Muscle layer of duodenum (tissue), 2 donors: Measurements from ENCODE around the gene CD274.
"Not testable (repeated sequence)": the region's sequence is repeated elsewhere in the genome, so short reads cannot be mapped to it uniquely, and the experiment has no call there.

Experiments used
- H3K27ac ChIP-seq: one replicate; pipeline ENCODE4 v1.7.0; 2013; ENCODE audit warnings: mild to moderate bottlenecking, low read length
- H3K27me3 ChIP-seq: one replicate; pipeline ENCODE4 v1.7.0; 2013; ENCODE audit warnings: low read depth, mild to moderate bottlenecking, control low read depth, low read length
- H3K36me3 ChIP-seq, 2 donors: one replicate each; pipeline ENCODE4 v1.7.0; 2013; ENCODE audit warnings: low read length in 2 of 2, control low read depth in 1 of 2, mild to moderate bottlenecking in 1 of 2; ENCODE audit not compliant: insufficient read depth in 2 of 2, control insufficient read depth in 1 of 2
- H3K4me1 ChIP-seq, 2 donors: one replicate each; pipeline ENCODE4 v1.7.0; 2013; ENCODE audit warnings: low read length in 2 of 2, mild to moderate bottlenecking in 2 of 2, control low read depth in 1 of 2, moderate library complexity in 1 of 2; ENCODE audit not compliant: insufficient read depth in 2 of 2, control insufficient read depth in 1 of 2
- H3K4me3 ChIP-seq, 2 donors: one replicate each; pipeline ENCODE4 v1.7.0; 2013; ENCODE audit warnings: low read length in 2 of 2, low read depth in 1 of 2, mild to moderate bottlenecking in 1 of 2
- H3K9me3 ChIP-seq, 2 donors: one replicate each; pipeline ENCODE4 v1.7.0; 2013; ENCODE audit warnings: low read length in 2 of 2, control low read depth in 1 of 2, mild to moderate bottlenecking in 1 of 2; ENCODE audit not compliant: control insufficient read depth in 1 of 2
- donor health status: healthy.

The CD274 gene

GRCh38 chr9:5486988-5487387, 36.6 kb downstream of the CD274 start:
- Histone ChIP-seq H3K27me3 (no peaks in the 10 kb centered on the region), H3K4me3 (no peak overlapping the region), H3K4me1 (no peaks in the 10 kb centered on the region), H3K27ac (no peak overlapping the region), H3K9me3 (no peaks in the 10 kb centered on the region), H3K36me3 (no peaks in the 10 kb centered on the region)

GRCh38 chr9:5488221-5489008, 38.1 kb downstream of the CD274 start:
- H3K36me3 ChIP-seq: no peaks in the 10 kb centered on the region
- H3K4me3 ChIP-seq: no peak overlapping the region
- no peak overlapping the region for H3K27ac ChIP-seq
- H3K4me1 ChIP-seq: no peaks in the 10 kb centered on the region
- no peaks in the 10 kb centered on the region for H3K9me3 ChIP-seq
- no peaks in the 10 kb centered on the region for H3K27me3 ChIP-seq

DNA sequence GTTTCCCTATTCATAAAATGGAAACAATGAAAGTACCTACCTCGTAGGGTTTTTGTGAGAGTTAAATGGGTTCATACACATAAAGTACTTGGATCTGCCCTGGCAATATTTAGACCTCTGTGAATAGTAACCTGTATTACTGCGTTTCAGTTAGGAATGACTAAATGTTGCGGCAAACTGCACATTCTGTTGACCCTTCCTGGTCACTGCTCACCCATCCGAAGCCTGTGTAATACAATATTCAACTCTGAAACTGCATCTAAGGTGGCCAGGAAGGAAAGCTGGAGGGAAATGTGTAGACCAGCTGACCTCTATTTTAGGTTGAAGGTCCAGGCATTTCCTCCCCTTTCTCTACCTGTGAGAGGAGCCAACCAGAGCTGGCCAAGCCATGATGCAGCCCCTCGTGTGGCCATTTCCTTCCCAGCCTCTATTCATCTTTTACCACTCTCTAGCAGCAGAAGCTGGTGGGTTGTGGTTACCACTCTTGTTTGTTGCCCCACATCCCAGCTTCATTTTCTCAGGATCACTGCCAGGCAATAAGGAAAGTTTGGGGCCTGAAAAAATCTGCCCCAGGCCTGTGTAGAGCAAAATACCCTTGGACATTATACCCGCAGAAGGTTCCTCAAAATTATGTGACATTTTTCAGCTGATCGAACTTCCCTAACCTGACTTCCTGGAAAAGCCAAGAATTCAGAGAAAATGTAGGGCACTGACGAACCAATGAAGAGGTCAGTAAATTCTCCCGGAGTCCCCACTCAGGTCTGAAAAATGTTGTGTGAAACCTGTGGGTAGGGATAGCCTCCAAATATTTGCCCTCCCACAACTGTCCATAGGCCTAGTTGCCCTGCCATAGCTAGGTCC, 39.5 kb downstream of the CD274 start:
- Histone ChIP-seq H3K9me3 (no peaks in the 10 kb centered on the region), H3K4me3 (no peak overlapping the region), H3K27me3 (no peaks in the 10 kb centered on the region), H3K36me3 (no peaks in the 10 kb centered on the region), H3K27ac (no peak overlapping the region), H3K4me1 (no peaks in the 10 kb centered on the region)

DNA sequence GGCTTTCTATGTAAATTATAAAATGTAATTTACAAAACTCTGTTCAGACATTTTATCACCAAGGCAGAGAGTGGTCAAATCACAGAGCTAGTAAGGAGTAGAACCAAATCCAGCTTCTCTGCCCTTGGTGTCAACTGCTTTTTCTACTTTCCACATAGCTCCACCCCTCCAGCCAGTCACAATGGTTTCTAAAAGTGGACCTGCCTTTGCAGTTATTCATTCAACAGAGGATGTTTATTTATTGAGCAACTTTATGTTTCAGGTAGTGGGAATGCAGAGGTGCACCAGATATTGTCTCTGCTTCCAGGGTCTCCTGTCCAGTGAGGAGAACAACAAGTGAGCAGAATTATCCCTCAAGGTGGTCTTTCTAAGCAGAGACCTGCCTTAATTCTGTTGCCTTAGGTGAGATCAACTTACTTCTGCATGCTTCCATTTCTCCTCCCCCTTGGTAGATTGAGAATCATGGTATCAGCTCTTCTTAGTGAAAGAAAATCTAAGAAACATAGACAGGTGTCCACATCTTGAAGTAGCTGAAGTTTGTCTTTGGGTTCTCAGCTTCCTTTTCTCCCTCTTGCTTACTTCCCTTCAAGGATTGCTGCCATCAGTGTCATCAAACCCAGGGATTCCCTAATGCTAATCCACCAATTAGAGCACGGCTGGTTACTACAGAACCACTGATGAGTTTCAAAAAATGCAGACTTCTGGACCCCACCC, 42.8 kb downstream of the CD274 start:
- no peak overlapping the region for H3K27ac ChIP-seq
- no peaks in the 10 kb centered on the region for H3K4me1 ChIP-seq
- H3K36me3 ChIP-seq: no peaks in the 10 kb centered on the region
- H3K27me3 ChIP-seq: no peaks in the 10 kb centered on the region
- no peak overlapping the region for H3K4me3 ChIP-seq
- H3K9me3 ChIP-seq: no peaks in the 10 kb centered on the region

DNA sequence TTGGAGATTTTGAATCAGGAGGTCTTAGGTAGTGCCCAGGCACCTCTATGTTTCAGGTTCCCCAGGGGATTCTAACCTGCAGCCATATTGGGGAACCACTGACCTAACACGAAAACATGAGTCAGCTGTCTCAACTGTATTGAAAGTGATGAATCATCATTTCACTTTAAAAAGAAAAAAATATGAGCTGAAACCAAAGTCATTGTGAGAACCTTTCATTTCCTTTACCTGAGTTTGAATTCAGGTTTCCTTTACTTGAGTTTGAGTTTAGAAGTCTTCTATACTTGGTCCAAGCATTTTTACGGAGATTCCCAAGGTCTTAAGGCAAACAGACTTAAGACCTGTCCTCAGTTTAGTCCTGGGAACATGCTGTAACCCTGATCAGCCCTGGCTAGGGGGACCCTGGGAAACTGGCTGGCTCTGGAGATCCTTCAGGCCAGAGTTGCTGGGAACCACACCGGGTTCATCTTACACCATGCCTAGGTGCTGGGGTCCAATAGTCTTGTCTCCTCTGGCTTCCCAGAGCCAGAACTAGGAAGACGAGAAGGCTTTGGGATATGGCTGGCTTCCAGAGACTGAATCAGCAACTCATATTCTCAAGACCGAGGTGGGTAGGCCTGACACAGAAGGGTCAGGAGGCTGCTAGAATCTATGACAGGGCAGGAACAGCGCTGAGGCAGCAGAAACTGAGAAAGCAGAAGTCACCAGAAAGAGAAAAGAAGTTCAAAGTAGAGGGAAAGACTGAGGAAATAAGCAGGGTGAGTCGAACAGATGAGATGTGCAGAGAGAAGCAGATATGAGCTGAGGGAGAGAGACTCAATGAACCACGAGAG, 43.6 kb downstream of the CD274 start:
- no peaks in the 10 kb centered on the region for H3K9me3 ChIP-seq
- no peaks in the 10 kb centered on the region for H3K4me1 ChIP-seq
- no peaks in the 10 kb centered on the region for H3K27me3 ChIP-seq
- H3K4me3 ChIP-seq: no peak overlapping the region
- H3K27ac ChIP-seq: peak overlapping the region; percentile 17
- H3K36me3 ChIP-seq: no peaks in the 10 kb centered on the region

DNA sequence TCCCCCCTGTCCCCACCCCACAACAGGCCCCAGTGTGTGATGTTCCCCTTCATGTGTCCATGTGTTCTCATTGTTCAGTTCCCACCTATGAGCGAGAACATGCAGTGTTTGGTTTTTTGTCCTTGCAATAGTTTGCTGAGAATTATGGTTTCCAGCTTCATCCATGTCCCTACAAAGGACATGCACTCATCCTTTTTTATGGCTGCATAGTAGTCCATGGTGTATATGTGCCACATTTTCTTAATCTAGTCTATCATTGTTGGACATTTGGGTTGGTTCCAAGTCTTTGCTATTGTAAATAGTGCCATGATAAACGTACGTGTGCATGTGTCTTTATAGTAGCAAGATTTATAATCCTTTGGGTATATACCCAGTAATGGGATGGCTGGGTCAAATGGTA, 44.4 kb downstream of the CD274 start:
- H3K36me3 ChIP-seq, H3K9me3 ChIP-seq, H3K27me3 ChIP-seq, H3K27ac ChIP-seq, H3K4me3 ChIP-seq, H3K4me1 ChIP-seq: not testable (repeated sequence)

DNA sequence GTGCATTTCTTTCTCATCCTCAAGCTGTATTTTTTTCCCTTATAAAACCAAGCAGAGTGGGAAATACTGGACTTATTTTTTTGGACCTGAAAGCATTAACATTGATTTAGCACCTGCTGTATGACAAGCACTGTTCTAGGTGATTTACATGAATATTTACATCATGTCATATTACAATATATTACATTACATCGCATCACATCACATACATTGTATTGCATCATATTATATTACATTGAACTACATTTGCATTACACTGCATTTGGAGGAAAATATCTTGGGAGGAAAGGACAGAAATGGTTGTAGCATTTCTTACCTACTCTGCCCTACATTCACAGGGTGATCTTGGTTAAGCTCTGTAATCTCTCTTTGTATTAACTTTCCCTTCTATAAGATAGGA, 48.8 kb downstream of the CD274 start:
- H3K4me3 ChIP-seq: no peak overlapping the region
- no peaks in the 10 kb centered on the region for H3K4me1 ChIP-seq
- H3K36me3 ChIP-seq: no peaks in the 10 kb centered on the region
- H3K27ac ChIP-seq: no peak overlapping the region
- H3K27me3 ChIP-seq: no peaks in the 10 kb centered on the region
- no peaks in the 10 kb centered on the region for H3K9me3 ChIP-seq

- no peaks in the 10 kb centered on the region for H3K9me3 ChIP-seq
- H3K27ac ChIP-seq: no peak overlapping the region
- no peaks in the 10 kb centered on the region for H3K36me3 ChIP-seq
- no peaks in the 10 kb centered on the region for H3K27me3 ChIP-seq
- H3K4me3 ChIP-seq: no peak overlapping the region
- H3K4me1 ChIP-seq: no peaks in the 10 kb centered on the region
Measured at GRCh38 chr9:5499889-5500398, 49.6 kb downstream of the CD274 start.

- no peaks in the 10 kb centered on the region for H3K9me3 ChIP-seq
- H3K27ac ChIP-seq: no peak overlapping the region
- H3K4me3 ChIP-seq: no peak overlapping the region
- H3K36me3 ChIP-seq: no peaks in the 10 kb centered on the region
- no peaks in the 10 kb centered on the region for H3K27me3 ChIP-seq
- no peaks in the 10 kb centered on the region for H3K4me1 ChIP-seq
Measured at GRCh38 chr9:5500441-5501235, 50.3 kb downstream of the CD274 start.

DNA sequence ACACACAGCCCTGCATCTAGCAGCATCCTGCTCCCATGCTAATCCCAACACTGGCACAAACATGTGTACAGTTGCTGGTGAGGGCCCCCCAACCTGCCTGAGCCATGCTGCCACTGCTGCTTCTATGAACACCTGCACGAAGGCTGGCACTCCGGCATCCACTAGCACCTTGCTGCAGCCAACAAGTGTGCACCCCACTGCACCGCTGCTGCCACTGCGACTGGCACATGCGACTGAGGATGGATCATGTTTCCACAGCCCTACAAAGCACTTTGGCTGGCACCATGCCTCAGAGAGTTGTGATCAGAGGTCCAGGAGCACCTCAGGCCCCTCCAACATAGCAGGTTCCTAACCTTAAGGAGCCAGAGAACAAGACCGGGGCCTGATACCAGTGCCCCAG, 52.2 kb downstream of the CD274 start:
- Histone ChIP-seq H3K9me3 (no peaks in the 10 kb centered on the region), H3K27me3 (no peaks in the 10 kb centered on the region), H3K4me3 (no peak overlapping the region), H3K36me3 (no peaks in the 10 kb centered on the region), H3K4me1 (no peaks in the 10 kb centered on the region), H3K27ac (no peak overlapping the region)
